Kidney (tissue), 14 donors: ENCODE results near the gene NEURL1B. TPM values are rescaled to one million over a fixed set of nuclear protein-coding genes. Genes with fewer than 3 reads are reported as not detected.

Source experiments
- DNase-seq, 5 donors: peaks; one replicate each; pipeline ENCODE4 v3.0.0-alpha.2; 2013 to 2020
- FAIRE-seq: peaks from 2 replicates; lab custom pipeline; 2012; peaks lifted over from hg19 to GRCh38; lab: Jason Lieb, UNC
- H3K27ac ChIP-seq, 2 donors: one replicate each; pipeline ENCODE4 v1.7.0; 2013; ENCODE audit warnings: low read depth in 2 of 2, low read length in 2 of 2, inconsistent platforms in 1 of 2
- H3K27me3 ChIP-seq: one replicate; pipeline ENCODE4 v1.7.1; 2013; ENCODE audit warnings: low read length, inconsistent platforms; ENCODE audit not compliant: control insufficient read depth, insufficient read depth
- H3K36me3 ChIP-seq, 3 donors: one replicate each; pipeline versions ENCODE4 v1.7.0 to v1.7.1; 2013; ENCODE audit warnings: low read length in 3 of 3, control low read depth in 1 of 3, inconsistent platforms in 1 of 3; ENCODE audit not compliant: insufficient read depth in 3 of 3, control insufficient read depth in 2 of 3
- H3K4me1 ChIP-seq, 3 donors: one replicate each; pipeline versions ENCODE4 v1.7.0 to v1.7.1; 2013; ENCODE audit warnings: low read length in 3 of 3, inconsistent platforms in 1 of 3, low read depth in 1 of 3; ENCODE audit not compliant: control insufficient read depth in 2 of 3, insufficient read depth in 2 of 3
- H3K4me3 ChIP-seq, 3 donors: one replicate each; pipeline versions ENCODE4 v1.7.0 to v1.8.1; 2013; ENCODE audit warnings: low read length in 3 of 3, control low read depth in 1 of 3, inconsistent platforms in 1 of 3
- H3K9ac ChIP-seq, 3 donors: one replicate each; pipeline versions ENCODE4 v1.7.0 to v1.7.1; 2013; ENCODE audit warnings: low read length in 3 of 3, control low read depth in 1 of 3, inconsistent platforms in 1 of 3
- H3K9me3 ChIP-seq, 3 donors: one replicate each; pipeline versions ENCODE4 v1.7.0 to v1.7.1; 2013; ENCODE audit warnings: low read length in 3 of 3, control low read depth in 1 of 3, inconsistent platforms in 1 of 3; ENCODE audit not compliant: control insufficient read depth in 2 of 3, insufficient read depth in 1 of 3
- intact Hi-C: fragments of 100-400 bp; cut with DNase I; formaldehyde crosslinking; loops from one replicate; pipeline ENCODE4 v1.11.1; 2022
- polyA plus RNA-seq: library from polyadenylated mRNA; stranded (reverse); fragments of 350-450 nt; fragmentation: Illumina TruSeq; extraction: RNeasy Lipid Tissue Mini Kit (QIAGEN cat#74804); gene quantifications from one replicate; pipeline ENCODE4 v1.2.3, GENCODE V29; 2014; ENCODE audit warnings: low read depth, low replicate concordance; ENCODE audit not compliant: insufficient read depth
- total RNA-seq: library from RNA; stranded (reverse); fragmentation: NEBNext Ultra II Directional; extraction: Animal tissue kit (Norgen Biotek cat#: 25700); gene quantifications from one replicate; pipeline ENCODE4 v1.2.1, GENCODE V29; 2021
- TF ChIP-seq, protein P1 (sequence below): IDR thresholded peaks from 3 replicates; pipeline ENCODE4 v1.5.1; 2012; ENCODE audit warnings: mild to moderate bottlenecking, moderate library complexity, borderline replicate concordance; ENCODE audit not compliant: insufficient read depth; ENCODE audit errors: extremely low read depth
- donor health status: control.
- donor health status: control.
- donor health status: control.
- donor health status: control.
- donor health status: control.
- donor health status: DM: yes; HTN: yes; CAD: no.
- donor health status: Normal renal cell carcinoma (clear cell type).

NEURL1B gene
- total and polyA plus RNA-seq, 2 donors from 2014 or later, result 5.4 to 42.6 TPM

DNA sequence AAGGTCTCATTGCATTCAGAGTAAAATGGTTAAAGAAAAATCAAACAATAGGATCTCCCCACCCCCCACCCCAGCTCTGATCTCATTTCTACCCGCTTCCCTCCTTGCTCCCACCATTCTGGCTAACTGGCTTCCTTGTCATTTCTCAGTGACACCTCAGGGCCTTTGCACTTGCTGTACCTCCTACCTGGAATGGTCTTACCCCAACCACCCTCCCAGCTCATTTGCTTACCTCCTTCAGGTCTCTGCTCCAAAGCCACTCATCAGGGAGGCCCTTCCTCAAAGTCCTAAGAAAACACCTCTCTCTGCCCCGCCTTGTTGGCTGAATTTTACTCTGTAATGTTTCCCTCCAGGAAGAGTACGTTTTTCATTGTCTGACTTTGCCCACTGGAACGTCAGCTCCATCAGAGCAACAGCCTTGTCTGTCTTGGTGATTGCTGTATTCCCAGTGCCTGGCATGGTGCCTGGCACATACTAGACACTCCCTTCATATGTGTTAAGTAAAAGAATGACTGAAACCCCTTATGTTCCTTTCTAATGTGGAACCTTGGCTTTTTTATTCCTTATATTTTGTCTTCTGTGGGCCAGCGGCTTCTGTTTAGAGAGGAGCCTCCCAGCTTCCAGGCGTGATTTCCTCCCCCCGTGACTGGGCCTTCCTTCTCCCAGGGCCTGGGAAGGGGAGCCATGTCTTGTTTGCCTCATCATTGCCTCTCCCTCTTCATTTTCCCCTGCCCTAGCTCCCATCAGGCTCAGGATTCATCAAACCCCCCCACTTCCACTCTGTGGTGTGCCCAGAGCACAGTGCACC is 26.9 kb downstream of the NEURL1B start:
- no peak overlapping the region for H3K27ac ChIP-seq
- TF ChIP-seq, protein P1, sequence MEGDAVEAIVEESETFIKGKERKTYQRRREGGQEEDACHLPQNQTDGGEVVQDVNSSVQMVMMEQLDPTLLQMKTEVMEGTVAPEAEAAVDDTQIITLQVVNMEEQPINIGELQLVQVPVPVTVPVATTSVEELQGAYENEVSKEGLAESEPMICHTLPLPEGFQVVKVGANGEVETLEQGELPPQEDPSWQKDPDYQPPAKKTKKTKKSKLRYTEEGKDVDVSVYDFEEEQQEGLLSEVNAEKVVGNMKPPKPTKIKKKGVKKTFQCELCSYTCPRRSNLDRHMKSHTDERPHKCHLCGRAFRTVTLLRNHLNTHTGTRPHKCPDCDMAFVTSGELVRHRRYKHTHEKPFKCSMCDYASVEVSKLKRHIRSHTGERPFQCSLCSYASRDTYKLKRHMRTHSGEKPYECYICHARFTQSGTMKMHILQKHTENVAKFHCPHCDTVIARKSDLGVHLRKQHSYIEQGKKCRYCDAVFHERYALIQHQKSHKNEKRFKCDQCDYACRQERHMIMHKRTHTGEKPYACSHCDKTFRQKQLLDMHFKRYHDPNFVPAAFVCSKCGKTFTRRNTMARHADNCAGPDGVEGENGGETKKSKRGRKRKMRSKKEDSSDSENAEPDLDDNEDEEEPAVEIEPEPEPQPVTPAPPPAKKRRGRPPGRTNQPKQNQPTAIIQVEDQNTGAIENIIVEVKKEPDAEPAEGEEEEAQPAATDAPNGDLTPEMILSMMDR, result no peak
- DNase-seq, result no peak
- intact Hi-C loops, result no loop called here
- no peaks in the 10 kb centered on the region for H3K27me3 ChIP-seq
- no peaks in the 10 kb centered on the region for H3K4me1 ChIP-seq
- FAIRE-seq, result no peak
- no peaks in the 10 kb centered on the region for H3K9me3 ChIP-seq
- peaks cover 0 to 2% (median 0%) of the 10 kb centered on the region in 3 donors for H3K36me3 ChIP-seq
- no peak overlapping the region for H3K4me3 ChIP-seq
- H3K9ac ChIP-seq, result no peak overlapping the region

DNA sequence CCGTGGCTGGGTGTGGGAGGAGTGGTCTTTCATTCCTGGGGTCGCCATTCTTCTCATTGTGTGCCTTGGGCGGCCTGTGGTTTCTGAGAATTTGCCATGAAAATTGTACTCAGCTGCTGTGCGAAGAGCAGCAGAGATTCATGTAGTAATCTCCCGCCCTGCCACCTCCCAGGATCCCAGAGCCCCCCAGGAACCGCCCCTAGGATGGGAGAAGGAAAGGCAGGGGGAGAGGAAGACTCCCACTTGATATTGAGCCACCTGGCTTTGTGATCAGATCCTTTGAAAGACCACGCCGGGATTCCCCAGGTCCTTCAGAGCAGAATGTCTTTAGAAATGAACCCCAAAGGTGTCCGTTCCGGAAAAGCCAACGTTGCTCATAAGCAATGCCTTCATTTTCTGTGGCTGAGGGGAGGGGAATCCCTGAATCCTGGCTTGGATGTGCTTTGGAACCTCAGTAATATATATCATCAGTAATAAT is 27.6 kb downstream of the NEURL1B start:
- Histone ChIP-seq H3K27me3 (no peaks in the 10 kb centered on the region), H3K9me3 (no peaks in the 10 kb centered on the region), H3K27ac (no peak overlapping the region), H3K9ac (no peak overlapping the region), H3K36me3 (peaks cover 0 to 2% (median 0%) of the 10 kb centered on the region in 3 donors), H3K4me1 (no peaks in the 10 kb centered on the region), H3K4me3 (no peak overlapping the region)
- TF ChIP-seq, protein P1, result no peak
- FAIRE-seq (no peak), DNase-seq (peak in 1 of 5 donors; percentile 29)
- intact Hi-C loops, result no loop called here

DNA sequence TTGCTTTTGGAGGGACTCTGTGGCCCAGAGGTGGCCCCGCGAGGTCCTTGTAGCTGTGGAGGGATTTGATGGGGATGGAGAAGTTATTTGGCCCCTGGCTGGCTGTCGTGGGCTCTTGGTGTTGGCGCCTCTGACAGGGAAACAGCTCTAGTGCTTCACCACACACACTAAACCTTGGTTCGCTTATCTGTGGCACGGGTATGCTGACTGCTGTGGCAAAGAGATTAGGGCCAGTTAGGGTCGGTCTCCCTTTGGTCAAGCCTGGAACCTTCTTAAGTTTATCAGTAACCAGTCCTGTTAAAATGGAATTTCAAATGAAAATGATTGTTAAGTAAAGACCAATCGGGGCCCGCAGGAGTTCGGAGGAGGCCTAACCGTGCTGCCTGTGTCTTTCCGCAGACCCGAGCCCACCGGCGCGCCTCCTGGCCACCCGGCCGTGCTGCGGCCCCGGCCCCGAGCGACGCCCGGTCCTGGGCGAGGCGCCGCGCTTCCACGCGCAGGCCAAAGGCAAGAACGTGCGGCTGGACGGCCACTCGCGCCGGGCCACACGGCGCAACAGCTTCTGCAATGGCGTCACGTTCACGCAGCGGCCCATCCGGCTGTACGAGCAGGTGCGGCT is 28.4 kb downstream of the NEURL1B start:
- Histone ChIP-seq H3K9ac (no peak overlapping the region), H3K4me1 (no peaks in the 10 kb centered on the region), H3K27me3 (no peaks in the 10 kb centered on the region), H3K4me3 (no peak overlapping the region), H3K36me3 (peaks cover 0 to 2% (median 0%) of the 10 kb centered on the region in 3 donors), H3K9me3 (no peaks in the 10 kb centered on the region), H3K27ac (no peak overlapping the region)
- intact Hi-C loops, result no loop called here
- DNase-seq (no peak), FAIRE-seq (no peak)
- TF ChIP-seq, protein P1, result no peak
